Mesothelial cell of epicardium (in vitro differentiated cells): ENCODE measurements around the gene MIF. TPM values are rescaled to one million over a fixed set of nuclear protein-coding genes. Genes with fewer than 3 reads are reported as not detected.

Source experiments
- DNase-seq, 2 experiments: peaks; one replicate each; pipeline ENCODE4 v3.0.0; 2021; ENCODE audit warnings: low spot score in 2 of 2; ENCODE audit not compliant: unreplicated experiment in 2 of 2
- H3K27ac Mint-ChIP-seq: 2 replicates; pipeline ENCODE4 v1.8.0; 2021; ENCODE audit warnings: mixed read lengths
- H3K27me3 Mint-ChIP-seq: 2 replicates; pipeline ENCODE4 v1.8.0; 2021; ENCODE audit warnings: low read depth, mixed read lengths
- H3K36me3 Mint-ChIP-seq: 2 replicates; pipeline ENCODE4 v1.8.0; 2021; ENCODE audit warnings: mixed read lengths
- H3K4me1 Mint-ChIP-seq: 2 replicates; pipeline ENCODE4 v1.8.0; 2021; ENCODE audit warnings: mixed read lengths
- H3K4me3 Mint-ChIP-seq: 2 replicates; pipeline ENCODE4 v1.8.0; 2021; ENCODE audit warnings: mild to moderate bottlenecking, moderate library complexity, mixed read lengths
- H3K9me3 Mint-ChIP-seq: 2 replicates; pipeline ENCODE4 v1.8.0; 2021; ENCODE audit warnings: mixed read lengths
- total RNA-seq: library from RNA; stranded (reverse); gene quantifications from 3 replicates; pipeline ENCODE4 v1.2.1, GENCODE V29; 2021
- TF ChIP-seq, protein P1 (sequence below): fragments of 200-600 bp; sonication (generic); IDR thresholded peaks from one replicate; pipeline ENCODE4 v1.5.0; 2021; ENCODE audit warnings: antibody characterized with exemption; ENCODE audit not compliant: unreplicated experiment

MIF gene
- total RNA-seq, result 916 to 949 TPM (median 925 TPM) in 3 replicates

DNA sequence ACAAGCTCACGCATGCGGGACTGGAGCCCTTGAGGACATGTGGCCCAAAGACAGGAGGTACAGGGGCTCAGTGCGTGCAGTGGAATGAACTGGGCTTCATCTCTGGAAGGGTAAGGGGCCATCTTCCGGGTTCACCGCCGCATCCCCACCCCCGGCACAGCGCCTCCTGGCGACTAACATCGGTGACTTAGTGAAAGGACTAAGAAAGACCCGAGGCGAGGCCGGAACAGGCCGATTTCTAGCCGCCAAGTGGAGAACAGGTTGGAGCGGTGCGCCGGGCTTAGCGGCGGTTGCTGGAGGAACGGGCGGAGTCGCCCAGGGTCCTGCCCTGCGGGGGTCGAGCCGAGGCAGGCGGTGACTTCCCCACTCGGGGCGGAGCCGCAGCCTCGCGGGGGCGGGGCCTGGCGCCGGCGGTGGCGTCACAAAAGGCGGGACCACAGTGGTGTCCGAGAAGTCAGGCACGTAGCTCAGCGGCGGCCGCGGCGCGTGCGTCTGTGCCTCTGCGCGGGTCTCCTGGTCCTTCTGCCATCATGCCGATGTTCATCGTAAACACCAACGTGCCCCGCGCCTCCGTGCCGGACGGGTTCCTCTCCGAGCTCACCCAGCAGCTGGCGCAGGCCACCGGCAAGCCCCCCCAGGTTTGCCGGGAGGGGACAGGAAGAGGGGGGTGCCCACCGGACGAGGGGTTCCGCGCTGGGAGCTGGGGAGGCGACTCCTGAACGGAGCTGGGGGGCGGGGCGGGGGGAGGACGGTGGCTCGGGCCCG is at the start of gene MIF:
MIF (plus strand) TSS at position 439 of the 765 bp plus-strand sequence; CDS start at position 531, 92 bp downstream.
- Mint-ChIP-seq H3K27ac (peak within 1 kb of the TSS; percentile 99), H3K4me3 (peak within 1 kb of the TSS; percentile 94), H3K36me3 (peaks cover 7% of the 10 kb centered on the region), H3K9me3 (no peaks in the 10 kb centered on the region), H3K4me1 (peaks cover 40% of the 10 kb centered on the region), H3K27me3 (no peaks in the 10 kb centered on the region)
- TF ChIP-seq, protein P1, sequence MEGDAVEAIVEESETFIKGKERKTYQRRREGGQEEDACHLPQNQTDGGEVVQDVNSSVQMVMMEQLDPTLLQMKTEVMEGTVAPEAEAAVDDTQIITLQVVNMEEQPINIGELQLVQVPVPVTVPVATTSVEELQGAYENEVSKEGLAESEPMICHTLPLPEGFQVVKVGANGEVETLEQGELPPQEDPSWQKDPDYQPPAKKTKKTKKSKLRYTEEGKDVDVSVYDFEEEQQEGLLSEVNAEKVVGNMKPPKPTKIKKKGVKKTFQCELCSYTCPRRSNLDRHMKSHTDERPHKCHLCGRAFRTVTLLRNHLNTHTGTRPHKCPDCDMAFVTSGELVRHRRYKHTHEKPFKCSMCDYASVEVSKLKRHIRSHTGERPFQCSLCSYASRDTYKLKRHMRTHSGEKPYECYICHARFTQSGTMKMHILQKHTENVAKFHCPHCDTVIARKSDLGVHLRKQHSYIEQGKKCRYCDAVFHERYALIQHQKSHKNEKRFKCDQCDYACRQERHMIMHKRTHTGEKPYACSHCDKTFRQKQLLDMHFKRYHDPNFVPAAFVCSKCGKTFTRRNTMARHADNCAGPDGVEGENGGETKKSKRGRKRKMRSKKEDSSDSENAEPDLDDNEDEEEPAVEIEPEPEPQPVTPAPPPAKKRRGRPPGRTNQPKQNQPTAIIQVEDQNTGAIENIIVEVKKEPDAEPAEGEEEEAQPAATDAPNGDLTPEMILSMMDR, result peak; percentile 81
- peak; percentile 95 to 99 for DNase-seq

GRCh38 chr22:23844739-23845202 is 49.4 kb upstream of the MIF start:
- Mint-ChIP-seq H3K36me3 (no peaks in the 10 kb centered on the region), H3K27ac (peak overlapping the region; percentile 90), H3K4me1 (peaks cover 62% of the 10 kb centered on the region), H3K9me3 (no peaks in the 10 kb centered on the region), H3K27me3 (no peaks in the 10 kb centered on the region), H3K4me3 (no peak overlapping the region)
- DNase-seq, result no peak
- TF ChIP-seq, protein P1, result no peak

DNA sequence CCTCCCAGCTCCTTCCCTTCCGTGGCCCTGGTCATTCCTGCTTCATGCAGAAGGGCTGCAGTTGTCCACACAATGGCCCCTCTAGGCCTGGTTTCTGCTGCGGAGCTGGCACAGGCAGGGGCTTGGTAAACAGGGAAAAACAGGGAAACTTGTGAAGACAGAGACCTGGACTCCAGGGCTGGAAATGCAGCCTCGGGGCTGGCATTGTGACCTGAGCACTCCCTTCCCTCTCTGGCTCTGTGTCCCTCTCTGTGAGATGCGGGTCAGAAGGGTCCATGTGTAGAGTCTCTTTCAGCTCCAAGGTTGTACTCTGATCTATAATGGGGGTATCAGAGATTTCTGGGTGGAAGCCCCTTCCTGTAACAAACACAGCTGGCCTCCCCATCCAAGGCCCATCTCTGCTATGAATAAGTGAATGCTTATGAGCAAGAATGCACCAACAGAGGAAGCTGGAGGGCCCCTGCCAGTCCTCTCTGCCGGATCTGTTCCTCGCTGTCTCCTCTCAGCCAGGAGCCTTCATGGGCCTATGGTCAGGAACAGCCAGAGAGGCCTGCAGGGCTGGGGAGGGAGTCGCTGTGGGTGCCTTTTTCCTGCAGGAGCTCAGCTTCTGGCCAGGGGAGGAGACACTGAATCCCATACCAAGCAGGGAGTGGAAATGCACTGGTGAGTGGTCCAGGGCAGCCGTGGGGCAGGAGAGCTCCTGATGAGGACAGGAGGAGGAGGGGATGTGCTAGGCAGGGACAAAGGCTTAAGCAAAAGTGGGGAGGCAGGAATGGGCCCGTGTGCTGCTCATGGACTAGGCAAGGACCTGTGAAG is 48.7 kb upstream of the MIF start:
- Mint-ChIP-seq H3K27ac (peak overlapping the region; percentile 90), H3K36me3 (no peaks in the 10 kb centered on the region), H3K4me1 (peaks cover 65% of the 10 kb centered on the region), H3K9me3 (no peaks in the 10 kb centered on the region), H3K4me3 (no peak overlapping the region), H3K27me3 (no peaks in the 10 kb centered on the region)
- no peak for DNase-seq
- TF ChIP-seq, protein P1, result no peak

DNA sequence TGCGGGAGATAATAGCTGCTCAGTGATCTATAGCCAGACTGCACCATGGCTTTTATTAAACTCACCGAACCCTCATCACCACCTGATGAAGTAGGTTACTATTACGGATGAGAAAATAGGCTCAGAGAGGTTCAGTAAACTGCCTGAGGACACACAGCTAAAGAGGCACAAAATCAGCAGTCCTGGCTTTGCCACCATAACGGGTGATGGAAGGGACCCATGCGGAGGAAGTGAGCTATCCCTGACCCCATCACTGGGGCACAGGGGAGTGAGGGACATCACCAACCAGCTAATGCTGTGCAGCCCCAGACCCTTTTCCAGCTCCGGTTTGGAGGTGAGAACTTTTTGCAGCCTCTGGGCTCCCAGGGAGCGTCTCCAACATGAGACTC is 48.1 kb upstream of the MIF start:
- peaks cover 60% of the 10 kb centered on the region for H3K4me1 Mint-ChIP-seq
- TF ChIP-seq, protein P1, result no peak
- H3K9me3 Mint-ChIP-seq, result no peaks in the 10 kb centered on the region
- DNase-seq, result no peak
- no peaks in the 10 kb centered on the region for H3K36me3 Mint-ChIP-seq
- H3K27me3 Mint-ChIP-seq, result no peaks in the 10 kb centered on the region
- H3K4me3 Mint-ChIP-seq, result no peak overlapping the region
- H3K27ac Mint-ChIP-seq, result peak overlapping the region; percentile 90

DNA sequence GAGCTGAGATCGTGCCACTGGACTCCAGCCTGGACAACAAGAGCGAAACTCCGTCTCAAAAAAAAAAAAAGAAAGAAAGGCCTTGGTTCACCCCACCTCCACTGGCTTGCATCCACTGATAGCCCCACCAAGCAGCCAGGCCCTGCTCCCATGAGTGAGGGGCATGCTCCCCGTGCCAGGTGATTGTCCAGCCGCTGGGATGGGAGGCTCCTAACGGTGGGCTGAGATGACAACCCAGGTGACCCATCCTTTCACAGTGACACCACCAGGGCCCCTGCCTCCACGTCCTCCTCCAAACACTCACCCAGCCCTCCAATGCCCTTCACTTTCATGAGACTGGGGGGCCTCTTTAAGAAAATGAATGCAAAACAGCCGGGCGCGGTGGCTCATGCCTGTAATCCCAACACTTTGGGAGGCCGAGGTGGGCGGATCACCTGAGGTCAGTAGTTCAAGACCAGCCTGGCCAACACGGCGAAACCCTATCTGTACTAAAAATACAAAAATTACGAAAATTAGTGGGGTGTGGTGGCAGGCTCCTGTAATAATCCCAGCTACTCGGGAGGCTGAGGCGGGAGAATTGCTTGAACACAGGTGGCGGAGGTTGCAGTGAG is 46.8 kb upstream of the MIF start:
- DNase-seq, result no peak
- Mint-ChIP-seq H3K27ac (peak overlapping the region; percentile 90), H3K36me3 (no peaks in the 10 kb centered on the region), H3K9me3 (no peaks in the 10 kb centered on the region), H3K27me3 (no peaks in the 10 kb centered on the region), H3K4me1 (peaks cover 48% of the 10 kb centered on the region), H3K4me3 (no peak overlapping the region)
- TF ChIP-seq, protein P1, result no peak
